HCT116 (cell line): ENCODE measurements around the gene HAPLN3. TPM values are rescaled to one million over a fixed set of nuclear protein-coding genes. Genes with fewer than 3 reads are reported as not detected.

ENCODE experiments used
- ATAC-seq: fragments of 200-7000 bp; cut with Tn5 transposase; 2 replicates; pipeline ENCODE4 v1.9.1; 2020; ENCODE audit warnings: mild to moderate bottlenecking, moderate library complexity
- BruUV-seq: library from RNA; stranded (reverse); fragments of 400-500 nt; replicated peaks from 2 replicates; lab custom pipeline; 2021; lab: Mats Ljungman, UMichigan
- CTCF ChIA-PET: fragments of 300-600 bp; sonication (Branson Sonifier 250); formaldehyde crosslinking; loops from one replicate; lab custom pipeline; 2021; ENCODE audit warnings: antibody characterized with exemption; lab: Charles Lee
- POLR2A ChIA-PET: fragments of 300-600, 350-600 bp; sonication (Branson Sonifier 250); formaldehyde crosslinking; loops from one replicate; lab custom pipeline; 2021; ENCODE audit warnings: antibody characterized with exemption; lab: Charles Lee
- RAD21 ChIA-PET, 2 experiments: fragments of 300-600 bp; sonication (Branson Sonifier 250); formaldehyde crosslinking; loops; one replicate each; lab custom pipeline; 2023; ENCODE audit warnings: low total read pairs in 2 of 2; ENCODE audit not compliant: uncharacterized antibody in 2 of 2, unreplicated experiment in 2 of 2, low non-redundant PET in 1 of 2; lab: Charles Lee
- DNase-seq: peaks from one replicate; pipeline ENCODE4 v3.0.0-alpha.2; 2010; ENCODE audit warnings: low read depth, low spot score
- H2AFZ ChIP-seq: fragments of 200-600 bp; shearing (Covaris generic), sonication (generic); 2 replicates; pipeline ENCODE4 v1.6.1; 2017; ENCODE audit warnings: low read depth, mixed run types, mixed read lengths, antibody characterized with exemption, low read length; ENCODE audit not compliant: poor library complexity, severe bottlenecking
- H3K27ac ChIP-seq: 2 replicates; pipeline ENCODE4 v1.5.1; 2012; ENCODE audit warnings: low read depth, low read length
- H3K27me3 ChIP-seq: fragments of 200-600 bp; sonication (generic); 2 replicates; pipeline ENCODE4 v1.6.1; 2016; ENCODE audit warnings: mixed run types, low read length, mixed read lengths; ENCODE audit not compliant: insufficient read depth
- H3K36me3 ChIP-seq, 2 experiments: fragments of 200-500 bp in 1 of 2; fragments of 200-600 bp in 1 of 2; sonication (Bioruptor generic) in 1 of 2; sonication (generic) in 1 of 2; 2 replicates each; pipeline versions ENCODE4 v1.5.1 to v1.6.1; 2014 to 2016; ENCODE audit warnings: low read length in 2 of 2, inconsistent platforms in 1 of 2, mixed read lengths in 1 of 2, mixed run types in 1 of 2; ENCODE audit not compliant: insufficient read depth in 2 of 2, control insufficient read depth in 1 of 2
- H3K4me1 ChIP-seq, 2 experiments: fragments of 200-600 bp in 1 of 2; sonication (generic) in 1 of 2; 2 replicates each; pipeline versions ENCODE4 v1.5.1 to v1.6.1; 2012 to 2017; ENCODE audit warnings: low read length in 2 of 2, inconsistent platforms in 1 of 2, mild to moderate bottlenecking in 1 of 2, mixed read lengths in 1 of 2, mixed run types in 1 of 2, moderate library complexity in 1 of 2; ENCODE audit not compliant: insufficient read depth in 2 of 2, control insufficient read depth in 1 of 2
- H3K4me2 ChIP-seq: fragments of 200-600 bp; sonication (generic); 2 replicates; pipeline ENCODE4 v1.6.1; 2017; ENCODE audit warnings: mixed run types, low read length, mixed read lengths
- H3K4me3 ChIP-seq, 2 experiments: fragments of 200-600 bp in 1 of 2; sonication (generic) in 1 of 2; replicated peaks in 1 of 2; 2 replicates each; pipeline ENCODE4 v1.5.1; 2011 to 2016; ENCODE audit warnings: low read length in 2 of 2, control low read depth in 1 of 2, low read depth in 1 of 2, mild to moderate bottlenecking in 1 of 2, mixed read lengths in 1 of 2, mixed run types in 1 of 2
- H3K79me2 ChIP-seq: fragments of 200-600 bp; sonication (generic); 2 replicates; pipeline ENCODE4 v1.6.1; 2017; ENCODE audit warnings: mild to moderate bottlenecking, mixed run types, low read length, moderate library complexity, mixed read lengths; ENCODE audit not compliant: insufficient read depth
- H3K9ac ChIP-seq: fragments of 200-600 bp; sonication (generic); 2 replicates; pipeline ENCODE4 v1.6.1; 2016; ENCODE audit warnings: low read length, mixed read lengths
- H3K9me2 ChIP-seq: fragments of 200-600 bp; sonication (generic), shearing (Covaris generic); 2 replicates; pipeline ENCODE4 v1.6.1; 2017; ENCODE audit warnings: mixed run types, mild to moderate bottlenecking, moderate library complexity; ENCODE audit not compliant: insufficient read depth
- H3K9me3 ChIP-seq, 2 experiments: fragments of 200-500 bp in 1 of 2; fragments of 200-600 bp in 1 of 2; sonication (Bioruptor generic) in 1 of 2; sonication (generic) in 1 of 2; 2 replicates each; pipeline ENCODE4 v1.6.1; 2014 to 2017; ENCODE audit warnings: low read length in 2 of 2, mixed read lengths in 2 of 2, inconsistent platforms in 1 of 2, low read depth in 1 of 2, mild to moderate bottlenecking in 1 of 2, mixed run types in 1 of 2, moderate library complexity in 1 of 2; ENCODE audit not compliant: control insufficient read depth in 1 of 2, insufficient read depth in 1 of 2
- H4K20me1 ChIP-seq: fragments of 200-600 bp; sonication (generic), shearing (Covaris generic); 2 replicates; pipeline ENCODE4 v1.6.1; 2017; ENCODE audit warnings: mixed run types, mild to moderate bottlenecking, moderate library complexity; ENCODE audit not compliant: insufficient read depth
- CEBPB ChIP-seq: IDR thresholded peaks from 2 replicates; pipeline ENCODE4 v1.6.1; 2012; ENCODE audit warnings: low read depth
- EGR1 ChIP-seq: IDR thresholded peaks from 2 replicates; pipeline ENCODE4 v1.6.1; 2012; ENCODE audit warnings: low read depth
- ELF1 ChIP-seq: IDR thresholded peaks from 2 replicates; pipeline ENCODE4 v1.6.1; 2012; ENCODE audit warnings: low read depth, borderline replicate concordance
- EZH2 ChIP-seq: fragments of 200-600 bp; sonication (generic); IDR thresholded peaks from 2 replicates; pipeline ENCODE4 v1.6.1; 2017; ENCODE audit warnings: antibody characterized with exemption, mixed run types
- EZH2phosphoT487 ChIP-seq: fragments of 200-600 bp; IDR thresholded peaks from 2 replicates; pipeline ENCODE4 v1.6.1; 2018; ENCODE audit warnings: antibody characterized with exemption, borderline replicate concordance
- FOSL1 ChIP-seq: IDR thresholded peaks from 2 replicates; pipeline ENCODE4 v1.6.1; 2012; ENCODE audit warnings: low read depth
- JUND ChIP-seq: IDR thresholded peaks from 2 replicates; pipeline ENCODE4 v1.6.1; 2012
- POLR2A ChIP-seq: IDR thresholded peaks from 2 replicates; pipeline ENCODE4 v1.7.0; 2011; ENCODE audit warnings: borderline replicate concordance; ENCODE audit not compliant: insufficient read depth, insufficient read length; ENCODE audit errors: extremely low read depth
- RAD21 ChIP-seq: IDR thresholded peaks from 2 replicates; pipeline ENCODE4 v1.6.1; 2012; ENCODE audit warnings: low read depth, mild to moderate bottlenecking
- SIN3A ChIP-seq: IDR thresholded peaks from 2 replicates; pipeline ENCODE4 v1.6.1; 2012; ENCODE audit warnings: low read depth
- SP1 ChIP-seq: IDR thresholded peaks from 2 replicates; pipeline ENCODE4 v1.6.1; 2012; ENCODE audit warnings: low read depth
- TCF7L2 ChIP-seq: IDR thresholded peaks from 2 replicates; pipeline ENCODE4 v1.7.0; 2011; ENCODE audit warnings: borderline replicate concordance, inconsistent platforms; ENCODE audit not compliant: insufficient read depth, insufficient read length; ENCODE audit errors: extremely low read depth
- YY1 ChIP-seq: IDR thresholded peaks from 2 replicates; pipeline ENCODE4 v1.6.1; 2011; ENCODE audit warnings: low read length, low read depth, moderate library complexity, mild to moderate bottlenecking; ENCODE audit not compliant: insufficient replicate concordance; ENCODE audit errors: extremely low read depth
- ZFX ChIP-seq: fragments of 450-650 bp; IDR thresholded peaks from 2 replicates; pipeline ENCODE4 v1.6.1; 2017
- ZNF274 ChIP-seq: fragments of 200-500 bp; sonication (Bioruptor generic); IDR thresholded peaks from 2 replicates; pipeline ENCODE4 v1.6.1; 2014; ENCODE audit warnings: mild to moderate bottlenecking, low read depth, low read length, inconsistent platforms
- intact Hi-C: fragments of 100-400 bp; cut with micrococcal nuclease; formaldehyde crosslinking; loops from 2 replicates; pipeline ENCODE4 v1.10.0; 2022
- total RNA-seq: library from RNA; stranded (reverse); gene quantifications from one replicate; pipeline ENCODE4 v1.2.1, GENCODE V29; 2021; ENCODE audit not compliant: unreplicated experiment
- TF ChIP-seq, protein P1 (sequence below): IDR thresholded peaks from 2 replicates; pipeline ENCODE4 v1.6.1; 2011; ENCODE audit warnings: mild to moderate bottlenecking, low read length, moderate library complexity; ENCODE audit not compliant: insufficient replicate concordance; ENCODE audit errors: extremely low read depth
- TF ChIP-seq, protein P2 (sequence below): IDR thresholded peaks from 2 replicates; pipeline ENCODE4 v1.6.1; 2012
- TF ChIP-seq, protein P3 (sequence below): IDR thresholded peaks from 2 replicates; pipeline ENCODE4 v1.6.1; 2012; ENCODE audit warnings: low read depth

HAPLN3 gene
- total RNA-seq, 1 experiment from 2014 or later, result 10.9 TPM

DNA sequence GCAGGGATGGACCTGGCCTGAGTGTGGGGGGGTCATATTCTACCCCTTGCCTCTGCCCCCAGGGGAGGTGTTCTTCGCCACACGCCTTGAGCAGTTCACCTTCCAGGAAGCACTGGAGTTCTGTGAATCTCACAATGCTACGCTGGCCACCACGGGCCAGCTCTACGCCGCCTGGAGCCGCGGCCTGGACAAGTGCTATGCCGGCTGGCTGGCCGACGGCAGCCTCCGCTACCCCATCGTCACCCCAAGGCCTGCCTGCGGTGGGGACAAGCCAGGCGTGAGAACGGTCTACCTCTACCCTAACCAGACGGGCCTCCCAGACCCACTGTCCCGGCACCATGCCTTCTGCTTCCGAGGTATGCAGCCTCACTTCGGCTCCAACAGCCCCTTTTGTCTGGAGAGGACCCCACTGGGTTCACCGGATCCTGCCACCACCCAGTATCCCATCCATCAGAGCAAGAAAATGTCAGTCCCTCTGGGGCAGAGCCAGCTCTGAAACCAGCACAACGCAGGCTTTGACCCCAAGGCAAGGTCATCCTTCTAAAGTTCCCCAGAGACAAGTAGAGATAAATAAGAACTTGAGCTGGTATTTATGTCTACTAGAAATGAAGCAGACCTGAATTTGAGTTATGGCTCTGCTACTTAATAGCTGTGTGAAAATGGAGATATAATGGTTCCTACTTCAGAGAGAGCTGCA is 45.8 kb downstream of the HAPLN3 start:
- H3K9me2 ChIP-seq, result no peaks in the 10 kb centered on the region
- POLR2A ChIA-PET, result no interaction called here
- ATAC-seq (no peak), DNase-seq (no peak)
- no peak for TF ChIP-seq YY1
- TF ChIP-seq CEBPB, result no peak
- TF ChIP-seq EZH2phosphoT487, result no peak
- TF ChIP-seq, protein P1, sequence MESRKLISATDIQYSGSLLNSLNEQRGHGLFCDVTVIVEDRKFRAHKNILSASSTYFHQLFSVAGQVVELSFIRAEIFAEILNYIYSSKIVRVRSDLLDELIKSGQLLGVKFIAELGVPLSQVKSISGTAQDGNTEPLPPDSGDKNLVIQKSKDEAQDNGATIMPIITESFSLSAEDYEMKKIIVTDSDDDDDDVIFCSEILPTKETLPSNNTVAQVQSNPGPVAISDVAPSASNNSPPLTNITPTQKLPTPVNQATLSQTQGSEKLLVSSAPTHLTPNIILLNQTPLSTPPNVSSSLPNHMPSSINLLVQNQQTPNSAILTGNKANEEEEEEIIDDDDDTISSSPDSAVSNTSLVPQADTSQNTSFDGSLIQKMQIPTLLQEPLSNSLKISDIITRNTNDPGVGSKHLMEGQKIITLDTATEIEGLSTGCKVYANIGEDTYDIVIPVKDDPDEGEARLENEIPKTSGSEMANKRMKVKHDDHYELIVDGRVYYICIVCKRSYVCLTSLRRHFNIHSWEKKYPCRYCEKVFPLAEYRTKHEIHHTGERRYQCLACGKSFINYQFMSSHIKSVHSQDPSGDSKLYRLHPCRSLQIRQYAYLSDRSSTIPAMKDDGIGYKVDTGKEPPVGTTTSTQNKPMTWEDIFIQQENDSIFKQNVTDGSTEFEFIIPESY, result no peak
- no peak for TF ChIP-seq FOSL1
- TF ChIP-seq, protein P2, sequence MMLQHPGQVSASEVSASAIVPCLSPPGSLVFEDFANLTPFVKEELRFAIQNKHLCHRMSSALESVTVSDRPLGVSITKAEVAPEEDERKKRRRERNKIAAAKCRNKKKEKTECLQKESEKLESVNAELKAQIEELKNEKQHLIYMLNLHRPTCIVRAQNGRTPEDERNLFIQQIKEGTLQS, result no peak
- TF ChIP-seq POLR2A, result no peak
- TF ChIP-seq SP1, result no peak
- no peak for TF ChIP-seq SIN3A
- TF ChIP-seq TCF7L2, result no peak
- no peak for TF ChIP-seq RAD21
- TF ChIP-seq ELF1, result no peak
- TF ChIP-seq EZH2, result no peak
- TF ChIP-seq, protein P3, sequence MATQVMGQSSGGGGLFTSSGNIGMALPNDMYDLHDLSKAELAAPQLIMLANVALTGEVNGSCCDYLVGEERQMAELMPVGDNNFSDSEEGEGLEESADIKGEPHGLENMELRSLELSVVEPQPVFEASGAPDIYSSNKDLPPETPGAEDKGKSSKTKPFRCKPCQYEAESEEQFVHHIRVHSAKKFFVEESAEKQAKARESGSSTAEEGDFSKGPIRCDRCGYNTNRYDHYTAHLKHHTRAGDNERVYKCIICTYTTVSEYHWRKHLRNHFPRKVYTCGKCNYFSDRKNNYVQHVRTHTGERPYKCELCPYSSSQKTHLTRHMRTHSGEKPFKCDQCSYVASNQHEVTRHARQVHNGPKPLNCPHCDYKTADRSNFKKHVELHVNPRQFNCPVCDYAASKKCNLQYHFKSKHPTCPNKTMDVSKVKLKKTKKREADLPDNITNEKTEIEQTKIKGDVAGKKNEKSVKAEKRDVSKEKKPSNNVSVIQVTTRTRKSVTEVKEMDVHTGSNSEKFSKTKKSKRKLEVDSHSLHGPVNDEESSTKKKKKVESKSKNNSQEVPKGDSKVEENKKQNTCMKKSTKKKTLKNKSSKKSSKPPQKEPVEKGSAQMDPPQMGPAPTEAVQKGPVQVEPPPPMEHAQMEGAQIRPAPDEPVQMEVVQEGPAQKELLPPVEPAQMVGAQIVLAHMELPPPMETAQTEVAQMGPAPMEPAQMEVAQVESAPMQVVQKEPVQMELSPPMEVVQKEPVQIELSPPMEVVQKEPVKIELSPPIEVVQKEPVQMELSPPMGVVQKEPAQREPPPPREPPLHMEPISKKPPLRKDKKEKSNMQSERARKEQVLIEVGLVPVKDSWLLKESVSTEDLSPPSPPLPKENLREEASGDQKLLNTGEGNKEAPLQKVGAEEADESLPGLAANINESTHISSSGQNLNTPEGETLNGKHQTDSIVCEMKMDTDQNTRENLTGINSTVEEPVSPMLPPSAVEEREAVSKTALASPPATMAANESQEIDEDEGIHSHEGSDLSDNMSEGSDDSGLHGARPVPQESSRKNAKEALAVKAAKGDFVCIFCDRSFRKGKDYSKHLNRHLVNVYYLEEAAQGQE, result no peak
- TF ChIP-seq EGR1, result no peak
- TF ChIP-seq ZFX, result no peak
- no peak for TF ChIP-seq ZNF274
- TF ChIP-seq JUND, result no peak
- H3K79me2 ChIP-seq, result no peaks in the 10 kb centered on the region
- H3K9me3 ChIP-seq, result no peaks in the 10 kb centered on the region
- RAD21 ChIA-PET, result no interaction called here
- H3K4me3 ChIP-seq, result no peak overlapping the region
- no peaks in the 10 kb centered on the region; the same call in 1 of the 2 replicates for H3K27me3 ChIP-seq
- no peak overlapping the region for H3K4me2 ChIP-seq
- no peak overlapping the region for H3K9ac ChIP-seq
- H3K4me1 ChIP-seq, result no peaks in the 10 kb centered on the region
- no peaks in the 10 kb centered on the region for H4K20me1 ChIP-seq
- CTCF ChIA-PET, result interaction anchor here (0.6 kb wide), 1 partner anchor 345 kb away, joined by 6 read pairs; no protein-coding TSS in a partner anchor
- BruUV-seq, result no TSS peak
- H3K36me3 ChIP-seq, result no peaks in the 10 kb centered on the region
- intact Hi-C loops, result no loop called here
- no peak overlapping the region for H3K27ac ChIP-seq
- no peak overlapping the region for H2AFZ ChIP-seq
